Ascending aorta (tissue), 2 donors: Measurements from ENCODE around the gene SEMA5A. TPM values are rescaled to one million over a fixed set of nuclear protein-coding genes. Genes with fewer than 3 reads are reported as not detected.

ENCODE experiments used
- DNase-seq, 2 donors: peaks; one replicate each; pipeline ENCODE4 v3.0.0-alpha.2; 2019; ENCODE audit warnings: low spot score in 2 of 2
- H3K27ac ChIP-seq, 2 donors: fragments of 200-600 bp; sonication (generic); one replicate each; pipeline ENCODE4 v1.5.1; 2016 to 2017; ENCODE audit warnings: mild to moderate bottlenecking in 1 of 2
- H3K27me3 ChIP-seq: fragments of 200-600 bp; sonication (generic); one replicate; pipeline ENCODE4 v1.5.1; 2017
- H3K36me3 ChIP-seq, 2 donors: fragments of 200-600 bp; sonication (generic); one replicate each; pipeline ENCODE4 v1.5.1; 2016
- H3K4me1 ChIP-seq, 2 donors: fragments of 200-600 bp; sonication (generic); one replicate each; pipeline ENCODE4 v1.5.1; 2016 to 2017; ENCODE audit warnings: mild to moderate bottlenecking in 1 of 2
- H3K4me3 ChIP-seq, 2 donors: fragments of 200-600 bp; sonication (generic); one replicate each; pipeline ENCODE4 v1.5.1; 2016 to 2017; ENCODE audit warnings: mild to moderate bottlenecking in 1 of 2
- H3K9me3 ChIP-seq, 2 donors: fragments of 200-600 bp; sonication (generic); one replicate each; pipeline ENCODE4 v1.5.1; 2016
- CTCF ChIP-seq, 3 experiments: fragments of 200-600 bp in 2 of 3; fragments of 450-650 bp in 1 of 3; sonication (generic) in 2 of 3; IDR thresholded peaks; one replicate each; pipeline ENCODE4 v1.5.1; 2016 to 2019; ENCODE audit warnings: antibody characterized with exemption in 3 of 3, mild to moderate bottlenecking in 1 of 3, moderate library complexity in 1 of 3
- intact Hi-C: fragments of 100-400 bp; cut with DNase I; formaldehyde crosslinking; loops from one replicate; pipeline ENCODE4 v1.15.1; 2023
- total RNA-seq: library from RNA; depleted of rRNA; stranded (reverse); fragments of >200 nt; gene quantifications from one replicate; pipeline ENCODE4 v1.1.0, GENCODE V29; 2016

SEMA5A gene
- total RNA-seq, 1 donor from 2014 or later = 18.4 TPM

GRCh38 chr5:9157020-9157419 is 388.9 kb downstream of the SEMA5A start:
- intact Hi-C loops = no loop called here
- no peaks in the 10 kb centered on the region for H3K4me1 ChIP-seq

GRCh38 chr5:9156282-9156681 is 389.6 kb downstream of the SEMA5A start:
- H3K27ac ChIP-seq = no peak overlapping the region
- no peaks in the 10 kb centered on the region for H3K36me3 ChIP-seq
- H3K9me3 ChIP-seq = no peaks in the 10 kb centered on the region
- peak in 1 of 2 donors; percentile 72 for DNase-seq
- no peak overlapping the region for H3K4me3 ChIP-seq
- intact Hi-C loops = loop anchor here (1.0 kb wide), 1 partner anchor 388 kb away; no protein-coding TSS in a partner anchor
- H3K4me1 ChIP-seq = no peaks in the 10 kb centered on the region
- TF ChIP-seq CTCF (IDR thresholded peaks at IDR 0.05) = peak in 2 of 3 experiments; percentile 39 to 51
- no peaks in the 10 kb centered on the region for H3K27me3 ChIP-seq

More at GRCh38 chr5:9157020-9157419, 388.9 kb downstream of the SEMA5A start:
- Histone ChIP-seq H3K4me3 (no peak overlapping the region), H3K27me3 (no peaks in the 10 kb centered on the region), H3K27ac (no peak overlapping the region), H3K36me3 (no peaks in the 10 kb centered on the region), H3K9me3 (no peaks in the 10 kb centered on the region)
- no peak for DNase-seq
- TF ChIP-seq CTCF (IDR thresholded peaks at IDR 0.05) = no peak

- no peak for DNase-seq
- no peak for TF ChIP-seq CTCF (IDR thresholded peaks at IDR 0.05)
- H3K36me3 ChIP-seq = no peaks in the 10 kb centered on the region
- H3K27me3 ChIP-seq = no peaks in the 10 kb centered on the region
- intact Hi-C loops = no loop called here
- no peaks in the 10 kb centered on the region for H3K4me1 ChIP-seq
- no peak overlapping the region for H3K4me3 ChIP-seq
- no peak overlapping the region for H3K27ac ChIP-seq
- H3K9me3 ChIP-seq = no peaks in the 10 kb centered on the region
Measured at GRCh38 chr5:9151684-9152427, 394.0 kb downstream of the SEMA5A start.

- intact Hi-C loops = no loop called here
- no peak overlapping the region for H3K27ac ChIP-seq
- no peaks in the 10 kb centered on the region for H3K27me3 ChIP-seq
- no peaks in the 10 kb centered on the region for H3K4me1 ChIP-seq
- H3K4me3 ChIP-seq = no peak overlapping the region
- no peak for TF ChIP-seq CTCF (IDR thresholded peaks at IDR 0.05)
- no peaks in the 10 kb centered on the region for H3K9me3 ChIP-seq
- H3K36me3 ChIP-seq = no peaks in the 10 kb centered on the region
- DNase-seq = no peak
Measured at GRCh38 chr5:9149988-9150387, 395.9 kb downstream of the SEMA5A start.

GRCh38 chr5:9148242-9148641 is 397.6 kb downstream of the SEMA5A start:
- Histone ChIP-seq H3K9me3 (no peaks in the 10 kb centered on the region), H3K4me3 (no peak overlapping the region), H3K27ac (no peak overlapping the region), H3K4me1 (no peaks in the 10 kb centered on the region), H3K27me3 (no peaks in the 10 kb centered on the region), H3K36me3 (no peaks in the 10 kb centered on the region)
- DNase-seq = no peak
- intact Hi-C loops = no loop called here
- TF ChIP-seq CTCF (IDR thresholded peaks at IDR 0.05) = no peak
